Panc1 (cell line): ENCODE data around the gene CDK6. TPM values are rescaled to one million over a fixed set of nuclear protein-coding genes. Genes with fewer than 3 reads are reported as not detected.
"Not testable (repeated sequence)": the region's sequence is repeated elsewhere in the genome, so short reads cannot be mapped to it uniquely, and the experiment has no call there.

Experiments
- ATAC-seq: fragments of 200-7000 bp; cut with Tn5 transposase; 2 replicates; pipeline ENCODE4 v1.9.1; 2020; ENCODE audit warnings: mild to moderate bottlenecking, moderate library complexity
- BruUV-seq: library from RNA; stranded (reverse); fragments of 400-500 nt; replicated peaks from 2 replicates; lab custom pipeline; 2021; lab: Mats Ljungman, UMichigan
- CTCF ChIA-PET: fragments of 300-600 bp; sonication (Branson Sonifier 250); formaldehyde crosslinking; loops from one replicate; lab custom pipeline; 2022; ENCODE audit warnings: antibody characterized with exemption; lab: Charles Lee
- POLR2A ChIA-PET: fragments of 300-600 bp; sonication (Branson Sonifier 250); formaldehyde crosslinking; loops from one replicate; lab custom pipeline; 2022; ENCODE audit warnings: antibody characterized with exemption; lab: Charles Lee
- DNase-seq: peaks from one replicate; pipeline ENCODE4 v3.0.0-alpha.2; 2010; ENCODE audit warnings: low read depth, low spot score
- H3K27ac ChIP-seq: 2 replicates; pipeline ENCODE4 v1.5.1; 2011; ENCODE audit warnings: mild to moderate bottlenecking, low read length, inconsistent platforms
- H3K27me3 ChIP-seq: fragments of 200-500 bp; sonication (Bioruptor generic); 2 replicates; pipeline ENCODE4 v1.6.0; 2014; ENCODE audit warnings: low read length, inconsistent platforms; ENCODE audit not compliant: control insufficient read depth, insufficient read depth
- H3K36me3 ChIP-seq: fragments of 200-500 bp; sonication (Bioruptor generic); 2 replicates; pipeline ENCODE4 v1.5.1; 2014; ENCODE audit warnings: inconsistent platforms, mild to moderate bottlenecking, low read length, moderate library complexity; ENCODE audit not compliant: control insufficient read depth, insufficient read depth
- H3K4me1 ChIP-seq: 2 replicates; pipeline ENCODE4 v1.5.1; 2011; ENCODE audit warnings: inconsistent platforms, mild to moderate bottlenecking, low read length, moderate library complexity; ENCODE audit not compliant: control insufficient read depth, insufficient read depth
- H3K4me3 ChIP-seq, 2 experiments: 2 replicates each; pipeline ENCODE4 v1.5.1; 2011 to 2012; ENCODE audit warnings: low read depth in 2 of 2, low read length in 2 of 2, mild to moderate bottlenecking in 2 of 2, inconsistent platforms in 1 of 2, moderate library complexity in 1 of 2
- H3K9me3 ChIP-seq: fragments of 200-500 bp; sonication (Bioruptor generic); 2 replicates; pipeline ENCODE4 v1.5.1; 2014; ENCODE audit warnings: low read depth, mild to moderate bottlenecking, inconsistent platforms, low read length, moderate library complexity; ENCODE audit not compliant: control insufficient read depth, insufficient read depth
- CTCF ChIP-seq: fragments of 450-650 bp; IDR thresholded peaks from 2 replicates; pipeline ENCODE4 v1.5.1; 2017; ENCODE audit warnings: mild to moderate bottlenecking
- POLR2AphosphoS5 ChIP-seq: IDR thresholded peaks from 2 replicates; pipeline ENCODE4 v1.6.1; 2012; ENCODE audit warnings: mild to moderate bottlenecking, low read depth, low read length, moderate library complexity
- REST ChIP-seq, 2 experiments: IDR thresholded peaks; 2 replicates each; pipeline ENCODE4 v1.6.1; 2011 to 2012; ENCODE audit warnings: low read depth in 2 of 2, control low read depth in 1 of 2, low read length in 1 of 2, mild to moderate bottlenecking in 1 of 2, moderate library complexity in 1 of 2; ENCODE audit not compliant: insufficient read depth in 1 of 2
- SIN3A ChIP-seq: IDR thresholded peaks from 2 replicates; pipeline ENCODE4 v1.6.1; 2012; ENCODE audit warnings: low read depth, mild to moderate bottlenecking, low read length, moderate library complexity, borderline replicate concordance; ENCODE audit not compliant: insufficient read depth
- TCF7L2 ChIP-seq: IDR thresholded peaks from 2 replicates; pipeline ENCODE4 v1.6.1; 2011; ENCODE audit warnings: mild to moderate bottlenecking, low read depth, low read length, inconsistent platforms
- in situ Hi-C: cut with HindIII; loops from 2 replicates; pipeline ENCODE4 v1.10.0; 2016; ENCODE audit warnings: low sequenced_read_pairs, low pct_unique_long_range_greater_than_20kb
- intact Hi-C: fragments of 100-400 bp; cut with micrococcal nuclease; formaldehyde crosslinking; loops from one replicate; pipeline ENCODE4 v1.10.0; 2022; ENCODE audit not compliant: unreplicated experiment
- total RNA-seq: library from RNA; stranded (reverse); gene quantifications from one replicate; pipeline ENCODE4 v1.2.1, GENCODE V29; 2021; ENCODE audit not compliant: unreplicated experiment

The CDK6 gene
- total RNA-seq, 1 experiment from 2014 or later: 57.4 TPM

GRCh38 chr7:92608380-92609322 lies 227.7 kb downstream of the CDK6 start:
- ChIA-PET CTCF (interaction anchor here (0.6 to 0.9 kb wide), 2 partner anchors 26 to 80 kb away, joined by 3 to 5 read pairs; partner anchors contain the start of gene RBM48), POLR2A (interaction anchor here (0.5 kb wide), 1 partner anchor 1856 kb away, joined by 6 read pairs; no protein-coding TSS in a partner anchor)
- H3K36me3 ChIP-seq: peaks cover 5% of the 10 kb centered on the region
- intact Hi-C loops: no loop called here
- DNase-seq (no peak), ATAC-seq (no peak)
- in situ Hi-C loops: no loop called here
- no peak overlapping the region for H3K27ac ChIP-seq
- no peaks in the 10 kb centered on the region for H3K9me3 ChIP-seq
- no peaks in the 10 kb centered on the region for H3K27me3 ChIP-seq
- TF ChIP-seq POLR2AphosphoS5: no peak
- no peak for TF ChIP-seq SIN3A
- TF ChIP-seq CTCF: no peak
- no peak for TF ChIP-seq TCF7L2
- TF ChIP-seq REST (IDR thresholded peaks at IDR 0.05; ENCODE audit: insufficient read depth in 1 of 2, low read depth in 2 of 2, low read length in 1 of 2): no peak
- H3K4me1 ChIP-seq: no peaks in the 10 kb centered on the region
- no TSS peak for BruUV-seq
- no peak overlapping the region for H3K4me3 ChIP-seq

GRCh38 chr7:92606985-92607384 lies 229.4 kb downstream of the CDK6 start:
- Histone ChIP-seq H3K27ac (no peak overlapping the region), H3K9me3 (no peaks in the 10 kb centered on the region), H3K36me3 (peaks cover 2% of the 10 kb centered on the region; the same call in 1 of the 2 replicates), H3K4me1 (no peaks in the 10 kb centered on the region), H3K4me3 (no peak overlapping the region), H3K27me3 (no peaks in the 10 kb centered on the region)
- intact Hi-C loops (no loop called here), in situ Hi-C loops (no loop called here)
- no peak for DNase-seq
- no TSS peak for BruUV-seq
- no peak for TF ChIP-seq REST (IDR thresholded peaks at IDR 0.05; ENCODE audit: insufficient read depth in 1 of 2, low read depth in 2 of 2, low read length in 1 of 2)
- TF ChIP-seq CTCF: no peak
- no peak for TF ChIP-seq TCF7L2
- no peak for TF ChIP-seq SIN3A
- no peak for TF ChIP-seq POLR2AphosphoS5
- ATAC-seq: no peak
- ChIA-PET POLR2A (no interaction called here), CTCF (no interaction called here)

GRCh38 chr7:92604517-92604916 lies 231.9 kb downstream of the CDK6 start:
- DNase-seq, ATAC-seq, CTCF ChIA-PET, in situ Hi-C loops, BruUV-seq, H3K9me3 ChIP-seq, H3K27ac ChIP-seq, intact Hi-C loops, H3K36me3 ChIP-seq, POLR2A ChIA-PET, H3K4me1 ChIP-seq, H3K27me3 ChIP-seq, H3K4me3 ChIP-seq: not testable (repeated sequence)
